HepG2 (cell line): ENCODE measurements around the gene EEIG1. TPM values are rescaled to one million over a fixed set of nuclear protein-coding genes. Genes with fewer than 3 reads are reported as not detected.

Experiments
- CSRNP1 ChIP-seq: sonication (generic); formaldehyde crosslinking; IDR thresholded peaks from 2 replicates; pipeline ENCODE4 v1.8.1; 2023; ENCODE audit warnings: mild to moderate bottlenecking, missing genetic modification reagents
- GABPB1 ChIP-seq: IDR thresholded peaks from 2 replicates; pipeline ENCODE4 v1.6.1; 2016; ENCODE audit warnings: mild to moderate bottlenecking, missing genetic modification reagents, moderate library complexity, missing compliant biosample characterization
- ISL2 ChIP-seq: sonication (generic); formaldehyde crosslinking; IDR thresholded peaks from 2 replicates; pipeline ENCODE4 v1.5.0; 2020; ENCODE audit warnings: missing genetic modification reagents
- PCBP2 ChIP-seq: fragments of 200-400 bp; formaldehyde crosslinking; optimal IDR thresholded peaks from 2 replicates; pipeline ENCODE3; 2018; ENCODE audit warnings: low read length, low read depth; ENCODE audit not compliant: poor library complexity, severe bottlenecking
- PHF8 ChIP-seq: sonication (generic); formaldehyde crosslinking; IDR thresholded peaks from 2 replicates; pipeline ENCODE4 v1.5.0; 2020; ENCODE audit warnings: missing genetic modification reagents
- SRSF1 ChIP-seq: fragments of 200-400 bp; formaldehyde crosslinking; optimal IDR thresholded peaks from 2 replicates; pipeline ENCODE3; 2017; ENCODE audit warnings: mild to moderate bottlenecking, low read depth, low read length, moderate library complexity
- ZBTB2 ChIP-seq: sonication (generic); formaldehyde crosslinking; IDR thresholded peaks from 2 replicates; pipeline ENCODE4 v1.8.0; 2022; ENCODE audit warnings: low read depth, missing genetic modification reagents
- ZNF382 ChIP-seq: sonication (generic); formaldehyde crosslinking; IDR thresholded peaks from 2 replicates; pipeline ENCODE4 v1.5.0; 2020; ENCODE audit warnings: missing genetic modification reagents, mild to moderate bottlenecking, borderline replicate concordance
- ZNF501 ChIP-seq: sonication (generic); formaldehyde crosslinking; IDR thresholded peaks from 2 replicates; pipeline ENCODE4 v1.5.1; 2020; ENCODE audit warnings: mild to moderate bottlenecking, moderate library complexity, missing genetic modification reagents
- ZNF75D ChIP-seq: sonication (generic); formaldehyde crosslinking; IDR thresholded peaks from 2 replicates; pipeline ENCODE4 v1.8.1; 2023; ENCODE audit warnings: missing genetic modification reagents, mild to moderate bottlenecking, borderline replicate concordance
- ZNF879 ChIP-seq: sonication (generic); formaldehyde crosslinking; IDR thresholded peaks from 2 replicates; pipeline ENCODE4 v1.8.1; 2023; ENCODE audit warnings: missing genetic modification reagents
- ZSCAN25 ChIP-seq: sonication (generic); formaldehyde crosslinking; IDR thresholded peaks from 2 replicates; pipeline ENCODE4 v1.8.0; 2022; ENCODE audit warnings: mild to moderate bottlenecking, missing genetic modification reagents
- polyA plus RNA-seq, 8 experiments: library from polyadenylated mRNA; depleted of rRNA in 3 of 8; stranded (reverse) in 7 of 8; unstranded in 1 of 8; fragments of >200 nt; fragmentation: Illumina TruSeq in 4 of 8; extraction: Trizol in 4 of 8; gene quantifications; 2 replicates each; pipeline versions ENCODE4 v1.2.1 to v1.2.3, GENCODE V29; 2011 to 2016; ENCODE audit warnings: low read depth in 4 of 8, missing spikeins in 1 of 8, mixed read lengths in 1 of 8; ENCODE audit not compliant: insufficient read depth in 1 of 8
- total RNA-seq, 5 experiments: library from RNA; depleted of rRNA; stranded (reverse); fragments of >200 nt; fragmentation: Illumina TruSeq; extraction: Trizol; gene quantifications; 2 replicates each; pipeline ENCODE4 v1.2.3, GENCODE V29; 2016; ENCODE audit warnings: low read depth in 1 of 5

EEIG1 gene
- total and polyA plus RNA-seq, 2 of the 13 experiments (the other 11 are each of a cell fraction or from before 2014, with no cell fraction given): 16.6 to 25.2 TPM

- TF ChIP-seq GABPB1 (CRISPR knock-in tag) (peak; percentile 8; the same call in 1 of the 2 replicates), PCBP2 (no peak), ZNF879 (CRISPR knock-in tag) (no peak), ZNF382 (CRISPR knock-in tag) (no peak), SRSF1 (peak; percentile 35), ZSCAN25 (CRISPR knock-in tag) (0 out of 2 replicates have a peak, but pooled peaks have one; percentile 1), PHF8 (CRISPR knock-in tag) (0 out of 2 replicates have a peak, but pooled peaks have one; percentile 4), ZNF501 (0 out of 2 replicates have a peak, but pooled peaks have one; percentile 5), ISL2 (CRISPR knock-in tag) (0 out of 2 replicates have a peak, but pooled peaks have one; percentile 20), CSRNP1 (CRISPR knock-in tag) (0 out of 2 replicates have a peak, but pooled peaks have one; percentile 49), ZNF75D (CRISPR knock-in tag) (no peak), ZBTB2 (peak; percentile 37)
These were observed 606 bp downstream of the EEIG1 start (continued) for GRCh38 chr9:127980060-127980705.
